HG03064 (cell line): ENCODE results near the gene WDR33.

Experiments used
- ATAC-seq: cut with Tn5 transposase; IDR thresholded peaks from one replicate; pipeline ENCODE4 v1.9.1; 2021; ENCODE audit warnings: low read depth; ENCODE audit not compliant: unreplicated experiment

WDR33 gene

DNA sequence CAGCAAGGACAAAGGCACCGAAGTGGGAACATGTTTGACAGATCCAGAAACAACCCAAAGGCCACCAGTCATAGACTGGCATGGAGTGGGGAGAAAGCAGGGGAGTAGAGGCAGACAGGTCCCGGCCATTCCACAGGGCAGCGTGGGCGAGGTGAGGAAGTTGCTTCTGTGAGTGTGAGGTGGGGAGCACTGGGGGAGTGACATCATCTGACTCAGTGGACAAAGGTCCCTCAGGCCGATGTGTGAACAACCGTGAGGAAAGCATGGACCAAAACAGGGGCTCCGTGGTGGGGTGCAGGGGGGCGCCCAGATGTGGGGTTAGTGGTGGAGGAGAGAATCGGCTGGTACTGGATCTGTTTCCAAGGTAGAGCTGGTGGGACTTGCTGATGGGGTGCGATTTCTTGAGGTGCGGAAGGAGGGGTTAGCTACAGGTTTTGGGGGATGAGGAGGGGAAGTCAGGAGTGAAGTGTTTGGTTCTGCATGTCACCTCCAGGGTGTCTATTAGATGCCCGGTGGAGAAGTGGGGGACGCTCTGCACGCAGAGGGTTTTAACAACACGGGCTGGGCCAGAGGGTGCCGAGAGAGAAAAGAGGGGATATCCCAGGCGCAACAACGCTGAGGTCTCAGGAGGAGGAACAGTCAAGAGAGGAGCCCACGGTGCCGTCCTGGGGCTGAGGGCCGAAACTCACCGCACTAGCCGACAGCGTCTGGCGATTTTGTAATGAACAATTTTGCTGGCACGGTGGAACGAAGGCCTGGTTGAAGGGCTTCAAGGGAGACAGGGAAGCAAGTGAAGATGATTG, 112.2 kb downstream of the WDR33 start:
- ATAC-seq, result no peak

DNA sequence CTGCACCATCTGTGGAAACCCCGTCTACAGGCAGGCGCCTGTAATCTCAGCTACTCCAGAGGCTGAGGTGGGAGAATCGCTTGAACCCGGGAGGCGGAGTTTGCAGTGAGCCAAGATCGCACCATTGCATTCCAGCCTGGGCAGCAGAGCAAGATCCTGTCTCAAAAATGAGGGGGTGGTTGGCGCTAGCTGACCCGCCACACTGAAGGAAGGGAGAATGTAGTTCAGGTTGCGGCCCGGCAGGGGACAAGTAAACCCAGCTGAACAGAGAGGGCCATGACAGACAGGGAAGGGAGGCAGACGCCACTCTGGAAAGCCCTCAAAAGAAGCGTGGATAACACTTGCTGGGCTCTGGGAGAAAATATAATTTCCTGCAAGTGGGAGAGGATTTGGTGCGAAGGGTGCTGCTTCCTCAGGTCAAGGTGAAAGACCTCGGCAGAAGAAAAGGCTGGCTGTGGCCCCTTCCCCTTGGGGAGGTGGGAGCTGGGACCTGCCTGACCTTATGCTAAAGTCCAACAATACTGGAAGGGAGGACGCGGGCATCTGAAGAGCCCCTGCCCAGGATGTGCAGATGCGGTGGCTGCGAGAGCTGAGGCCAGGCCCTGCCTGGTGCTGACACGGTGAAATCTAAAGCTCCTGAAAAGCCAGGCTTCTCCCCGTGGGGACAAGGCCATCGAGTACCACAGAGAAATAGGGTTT, 113.3 kb downstream of the WDR33 start:
- no peak for ATAC-seq

DNA sequence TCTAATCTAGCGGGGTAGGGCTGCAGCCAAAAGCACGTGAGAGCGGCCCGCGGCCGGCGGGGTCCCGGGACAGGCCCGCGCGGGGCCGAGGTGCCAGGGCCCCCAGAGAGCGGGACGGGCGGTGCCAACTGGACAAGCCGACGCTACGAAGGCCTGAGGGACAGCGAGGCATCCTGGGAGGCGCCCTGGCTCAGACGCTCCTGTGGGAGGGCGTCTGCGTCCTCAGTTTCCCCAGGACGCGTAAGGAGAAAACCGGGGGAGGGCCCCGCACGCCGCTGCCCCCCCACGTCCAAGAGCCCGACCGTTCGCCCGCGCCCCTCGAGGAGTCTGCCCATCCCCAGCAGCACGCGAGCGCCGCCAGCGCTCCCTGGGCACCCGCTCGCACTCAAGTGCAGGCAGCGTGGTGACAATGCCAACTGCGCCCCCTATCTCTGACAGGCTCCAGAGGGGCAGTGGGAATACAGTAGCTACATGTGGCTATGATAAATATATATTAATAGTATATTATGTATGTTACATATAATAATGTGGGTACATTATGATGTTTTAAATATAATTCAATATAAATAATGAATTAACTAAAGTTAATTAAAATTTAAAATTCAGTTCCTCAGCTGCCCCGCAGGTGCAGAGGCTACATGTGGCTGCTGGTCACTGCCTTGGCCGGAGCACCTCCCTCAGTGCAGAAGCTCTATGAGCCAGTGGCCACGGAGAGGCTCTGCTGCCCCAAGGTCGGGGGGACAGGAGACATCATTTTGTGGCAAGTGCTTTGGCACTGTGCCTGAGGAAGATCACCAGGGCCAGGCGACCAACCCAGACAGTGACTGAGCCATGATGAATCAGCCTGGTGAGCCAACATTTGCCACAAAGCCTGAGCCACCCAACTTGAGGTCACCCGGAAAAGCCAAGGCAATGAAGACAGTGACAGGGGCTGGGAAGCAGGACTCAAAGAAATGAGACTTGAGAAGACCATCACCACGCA, 115.2 kb downstream of the WDR33 start:
- ATAC-seq, result no peak

DNA sequence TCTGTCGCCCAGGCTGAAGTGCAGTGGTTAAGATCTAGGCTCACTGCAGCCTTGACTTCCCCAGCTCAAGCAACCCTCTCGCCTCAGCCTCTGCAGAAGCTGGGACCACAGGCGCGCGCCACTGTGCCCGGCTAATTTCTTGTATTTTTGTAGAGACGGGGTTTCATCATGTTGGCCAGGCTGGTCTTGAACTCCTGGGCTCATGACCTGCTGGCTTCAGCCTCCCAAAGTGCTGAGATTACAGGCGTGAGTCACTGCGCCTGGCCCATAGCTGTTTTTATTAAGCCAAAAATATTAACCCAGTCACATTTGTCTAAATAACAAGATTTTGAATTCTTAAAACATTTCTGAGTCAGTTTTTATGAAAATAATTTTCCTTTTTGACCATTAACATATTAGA, 116.0 kb downstream of the WDR33 start:
- no peak for ATAC-seq

DNA sequence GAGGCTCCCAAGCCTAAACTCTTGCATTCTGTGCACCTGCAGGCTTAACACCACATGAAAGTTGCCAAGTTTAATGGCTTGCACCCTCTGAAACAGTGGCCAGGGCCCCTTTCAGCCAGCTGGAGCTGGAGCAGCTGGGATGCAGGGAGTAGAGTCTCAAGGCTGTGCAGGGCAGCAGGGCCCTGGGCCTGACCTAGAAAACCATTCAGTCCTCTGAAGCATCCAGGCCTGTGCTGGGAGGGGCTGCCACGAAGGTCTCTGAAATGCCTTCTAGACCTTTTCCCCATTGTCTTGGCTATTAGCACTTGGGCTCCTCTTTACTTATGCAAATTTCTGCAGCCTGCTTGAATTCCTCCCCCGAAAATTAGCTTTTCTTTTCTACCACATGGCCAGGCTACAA, 120.3 kb downstream of the WDR33 start:
- no peak for ATAC-seq

DNA sequence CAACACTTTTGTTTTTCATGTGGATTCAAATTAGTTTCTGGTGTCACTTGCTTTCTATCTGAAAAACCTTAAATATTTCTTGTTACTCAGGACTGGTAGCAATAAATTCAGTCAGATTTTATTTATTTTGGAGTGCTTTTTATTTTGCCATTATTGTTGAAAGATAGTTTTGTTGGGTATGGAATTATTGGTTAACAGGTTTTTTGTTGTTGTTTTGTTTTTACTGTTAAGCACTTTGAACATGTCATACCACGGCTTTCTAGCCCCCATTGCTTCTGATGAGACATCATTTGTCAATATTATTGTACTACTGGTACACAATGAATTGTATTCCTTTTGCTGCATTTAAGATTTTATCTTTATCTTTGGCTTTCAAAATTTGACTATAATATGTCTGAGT, 122.6 kb downstream of the WDR33 start:
- ATAC-seq, result no peak

DNA sequence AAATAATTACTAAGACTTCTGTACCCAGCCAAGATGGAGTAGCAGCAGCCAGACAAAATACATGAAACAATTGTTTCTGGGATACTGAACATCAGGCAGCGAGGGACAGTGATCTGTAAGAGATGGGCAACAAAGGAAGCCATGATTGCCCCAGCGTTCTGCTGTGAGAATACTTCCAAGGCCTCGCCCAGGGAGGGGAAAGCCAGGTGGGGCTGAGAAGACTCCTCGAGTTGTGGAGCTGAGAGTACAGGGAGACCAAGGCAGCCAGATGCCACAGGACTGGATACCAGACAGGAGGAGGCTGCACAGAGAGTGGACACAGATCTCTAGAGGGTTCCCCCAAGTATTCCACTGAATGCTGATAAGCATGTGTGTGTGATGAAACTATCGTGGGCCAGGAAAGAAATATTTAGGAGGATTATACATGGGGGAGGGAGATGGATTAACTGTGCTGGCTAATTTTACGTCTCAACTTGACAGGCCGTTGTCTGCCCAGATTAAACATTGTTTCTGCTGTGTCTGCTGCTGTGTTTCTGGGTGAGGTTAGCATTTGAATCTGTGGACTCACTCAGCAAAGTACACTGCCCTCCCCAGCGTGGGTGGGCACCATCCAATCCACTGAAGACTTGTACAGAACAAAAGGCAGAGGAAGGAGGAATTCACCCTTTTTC, 125.4 kb downstream of the WDR33 start:
- ATAC-seq, result no peak

DNA sequence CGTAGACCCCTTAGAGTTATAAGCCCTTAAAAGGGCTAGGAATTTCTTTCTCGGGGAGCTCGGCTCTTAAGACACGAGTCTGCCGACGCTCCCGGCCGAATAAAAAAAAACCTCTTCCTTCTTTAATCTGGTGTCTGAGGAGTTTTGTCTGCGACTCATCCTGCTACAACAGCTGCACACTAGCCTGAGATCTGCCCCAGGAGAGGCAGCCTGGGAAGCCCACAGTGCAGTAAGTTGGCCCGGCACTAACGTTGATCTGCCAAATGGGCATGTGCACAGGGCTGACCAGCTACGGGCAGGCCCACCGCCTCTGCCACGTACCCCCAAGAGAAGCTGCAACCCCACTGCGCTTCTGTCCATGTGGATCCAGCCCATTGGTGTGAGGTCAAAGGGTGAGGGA, 127.2 kb downstream of the WDR33 start:
- ATAC-seq, result no peak

DNA sequence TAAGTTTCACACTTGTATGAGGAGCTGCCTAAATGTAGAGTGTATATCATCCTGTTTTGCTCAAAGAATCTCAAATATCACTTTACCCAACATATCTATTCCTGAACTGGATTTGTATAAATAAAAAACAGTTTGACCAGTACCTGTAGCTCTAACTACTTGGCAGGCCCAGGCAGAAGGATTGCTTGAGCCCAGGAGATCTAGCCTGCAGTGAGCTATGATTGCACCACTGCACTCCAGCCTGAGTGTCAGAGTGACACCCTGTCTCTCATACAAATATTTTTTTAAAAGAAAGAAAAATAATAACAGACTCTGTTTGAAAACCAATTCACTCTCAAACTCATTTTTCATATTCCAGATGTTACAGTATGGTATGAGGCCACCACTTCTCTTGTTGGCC, 127.9 kb downstream of the WDR33 start:
- no peak for ATAC-seq

DNA sequence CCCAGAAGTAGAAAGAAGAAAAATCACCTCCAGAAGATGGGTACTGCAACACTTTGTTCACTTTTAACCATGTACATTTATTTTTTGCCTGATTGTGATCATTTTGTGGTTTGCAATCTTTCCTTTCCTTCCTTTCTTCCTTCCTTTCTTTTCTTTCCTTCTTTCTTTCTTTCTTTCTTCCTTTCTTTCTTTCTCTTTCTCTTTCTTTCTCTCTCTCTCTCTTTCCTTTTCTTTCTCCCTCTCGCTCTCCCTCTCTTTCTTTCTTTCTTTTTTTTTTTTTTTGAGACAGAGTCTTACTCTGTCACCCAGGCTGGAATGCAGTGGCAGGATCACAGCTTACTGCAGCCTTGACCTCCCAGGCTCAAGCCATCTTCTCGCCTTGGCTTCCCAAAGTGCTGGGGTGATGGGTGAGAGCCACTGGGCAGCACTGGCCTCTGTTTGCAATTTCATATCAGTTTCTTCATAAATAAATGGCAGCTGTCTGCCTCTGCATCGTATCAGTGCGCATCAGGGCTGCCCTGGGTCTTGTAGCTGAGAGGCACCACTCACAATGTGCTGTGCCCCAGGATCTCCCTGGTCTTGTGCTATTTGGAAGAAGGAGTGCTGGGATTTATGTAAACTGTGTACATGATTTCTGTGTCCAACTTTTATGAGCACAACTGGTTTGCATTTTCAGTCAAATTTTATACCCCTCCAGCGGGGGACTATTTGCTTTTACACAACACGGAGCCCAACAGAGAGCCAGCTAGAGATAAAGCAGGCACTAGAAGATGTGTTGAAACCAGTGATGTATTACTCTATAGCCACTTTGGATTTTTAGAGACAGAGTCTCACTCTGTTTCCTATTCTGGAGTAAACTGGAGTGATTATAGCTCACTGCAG, 128.8 kb downstream of the WDR33 start:
- ATAC-seq, result no peak

DNA sequence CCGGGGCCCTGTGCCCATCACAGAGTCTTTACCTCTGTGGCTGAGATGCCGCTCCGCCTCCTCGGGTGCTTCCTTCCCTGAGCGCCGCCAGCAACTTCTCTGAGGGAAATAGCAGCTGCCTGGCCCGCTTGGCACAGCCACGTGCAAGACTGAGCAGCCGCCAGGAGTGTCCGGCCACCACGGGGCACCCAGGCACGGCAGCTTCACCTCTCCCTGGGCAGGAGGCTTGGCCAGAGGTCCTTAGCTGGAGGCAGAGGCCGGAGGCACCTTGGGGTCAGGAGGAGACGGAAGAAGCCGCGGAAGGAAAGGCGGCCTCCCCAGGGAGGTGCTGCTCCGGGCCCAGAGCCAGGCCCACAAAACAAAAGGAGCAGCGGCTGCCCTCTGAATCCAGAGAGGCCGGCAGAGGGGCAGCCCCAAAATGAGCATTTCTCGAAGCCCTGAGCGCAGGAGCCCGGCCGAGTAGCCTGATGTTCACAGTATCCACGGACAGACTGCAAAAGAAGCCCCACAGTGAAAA, 129.6 kb downstream of the WDR33 start:
- ATAC-seq, result no peak

DNA sequence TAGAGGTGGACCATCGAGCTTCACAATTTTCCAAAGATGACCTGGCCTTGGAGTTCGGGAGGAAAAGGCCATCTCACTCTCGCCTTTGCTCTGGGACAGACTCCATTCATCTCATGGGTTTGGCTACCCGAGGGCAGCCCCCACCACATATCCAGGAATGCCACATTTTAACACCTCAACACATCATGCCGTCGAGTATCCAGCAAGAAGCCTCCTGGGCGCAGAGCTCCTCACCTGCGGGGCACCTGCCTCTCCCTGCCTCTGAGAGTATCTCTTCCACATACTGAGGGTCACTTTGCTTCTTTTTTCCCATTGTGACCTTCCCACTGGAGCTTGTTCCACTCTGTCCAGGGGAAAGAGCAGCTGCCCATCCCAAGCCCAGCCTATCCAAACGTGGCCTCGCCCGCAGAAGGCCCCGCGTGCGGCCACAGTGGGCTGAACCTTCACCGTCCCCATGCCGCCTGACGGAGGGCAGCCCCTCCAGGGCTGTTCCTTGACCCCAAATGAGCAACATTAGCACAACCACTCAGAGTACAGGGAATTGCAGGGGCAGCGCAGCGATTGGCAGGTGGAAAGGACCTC, 130.2 kb downstream of the WDR33 start:
- ATAC-seq, result no peak

DNA sequence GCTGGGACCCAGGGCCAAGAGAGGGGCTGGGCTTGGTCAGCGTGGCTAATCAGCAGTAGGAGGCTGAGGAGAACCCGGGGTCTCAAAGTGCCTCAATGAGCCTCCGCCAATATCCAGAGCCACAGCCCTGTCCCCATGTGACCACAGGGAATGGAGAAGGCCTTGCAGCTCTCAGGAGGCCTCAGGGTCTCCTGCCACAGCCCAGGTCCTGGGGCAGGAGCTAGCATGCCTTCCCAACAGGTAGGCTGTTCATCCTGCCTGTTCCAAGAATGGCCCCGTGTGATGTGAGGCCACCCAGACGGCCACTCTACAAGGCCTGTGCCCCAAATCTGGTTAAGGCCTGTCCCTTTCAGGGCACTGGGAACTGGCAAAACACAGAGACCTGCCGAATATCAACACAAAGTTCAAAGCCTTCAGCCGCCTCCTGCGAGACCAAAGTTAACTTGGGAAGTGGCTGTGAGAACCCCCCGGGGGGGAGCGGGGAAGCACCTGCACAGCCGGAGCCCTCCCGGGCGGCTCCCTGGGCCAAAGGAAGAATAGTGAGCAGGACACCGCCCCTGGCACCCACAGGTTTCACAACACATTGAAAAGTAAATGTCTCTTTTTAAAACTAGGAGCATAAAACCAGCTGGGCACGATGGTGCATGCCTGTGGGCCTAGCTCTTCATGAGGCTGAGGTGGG, 131.2 kb downstream of the WDR33 start:
- no peak for ATAC-seq

DNA sequence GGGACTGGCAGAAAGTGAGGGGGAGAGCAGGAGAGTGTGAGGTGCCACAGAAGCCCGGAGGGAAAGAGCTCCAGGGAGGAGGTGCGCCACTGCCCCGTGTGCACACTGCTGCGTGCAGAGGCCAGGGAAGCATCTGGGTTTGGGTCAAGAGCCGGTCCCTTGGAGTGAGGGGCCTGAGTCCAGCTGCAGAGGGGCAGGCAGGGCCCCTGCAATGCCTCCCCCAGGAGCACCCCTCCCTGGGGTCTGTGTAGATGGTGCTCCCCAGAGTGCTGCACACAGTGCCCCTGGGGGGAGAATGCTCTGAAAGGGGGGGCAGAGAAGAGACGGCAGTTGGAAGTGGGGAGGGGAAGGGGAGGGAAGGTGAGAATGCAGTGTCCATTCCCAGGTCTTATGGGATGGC, 132.0 kb downstream of the WDR33 start:
- ATAC-seq, result no peak

DNA sequence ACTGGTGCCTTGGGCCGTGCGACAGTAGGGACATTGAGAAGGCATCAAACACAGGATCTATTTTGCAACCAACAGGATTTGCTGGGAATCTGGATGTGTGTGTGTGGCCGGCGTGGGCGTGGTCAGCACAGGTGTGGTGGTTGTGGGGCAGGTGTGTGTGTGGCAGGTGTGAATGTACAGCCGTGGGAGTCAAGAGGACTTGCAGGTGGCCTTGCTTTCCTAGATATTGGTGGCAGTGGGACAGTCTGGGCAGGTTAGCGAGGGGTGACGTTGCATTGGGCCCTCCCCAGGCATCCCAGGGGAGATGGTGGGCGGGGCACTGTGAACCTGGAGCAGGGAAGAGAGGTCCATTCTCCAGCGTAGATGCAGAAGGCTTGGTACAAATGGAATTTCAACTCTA, 132.4 kb downstream of the WDR33 start:
- ATAC-seq, result no peak

DNA sequence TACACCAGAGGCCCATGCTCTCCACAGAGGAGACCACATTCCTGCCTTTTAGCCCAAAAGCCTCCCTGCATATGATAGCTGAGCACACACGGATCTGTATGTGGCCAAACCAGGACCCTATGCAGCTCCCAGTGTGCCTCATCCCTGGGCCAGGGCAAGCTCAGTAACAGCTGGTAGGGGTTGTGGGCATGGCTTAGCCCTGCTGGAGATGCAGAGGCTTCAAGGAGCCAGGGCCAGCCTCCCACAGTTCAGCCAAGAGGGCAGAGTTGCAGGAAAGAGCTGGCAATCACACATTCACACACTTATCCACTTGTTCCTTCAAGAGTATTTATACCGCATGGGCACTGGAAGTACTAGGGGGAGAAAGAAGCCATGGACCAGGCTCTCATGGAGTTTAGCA, 134.1 kb downstream of the WDR33 start:
- ATAC-seq, result no peak

DNA sequence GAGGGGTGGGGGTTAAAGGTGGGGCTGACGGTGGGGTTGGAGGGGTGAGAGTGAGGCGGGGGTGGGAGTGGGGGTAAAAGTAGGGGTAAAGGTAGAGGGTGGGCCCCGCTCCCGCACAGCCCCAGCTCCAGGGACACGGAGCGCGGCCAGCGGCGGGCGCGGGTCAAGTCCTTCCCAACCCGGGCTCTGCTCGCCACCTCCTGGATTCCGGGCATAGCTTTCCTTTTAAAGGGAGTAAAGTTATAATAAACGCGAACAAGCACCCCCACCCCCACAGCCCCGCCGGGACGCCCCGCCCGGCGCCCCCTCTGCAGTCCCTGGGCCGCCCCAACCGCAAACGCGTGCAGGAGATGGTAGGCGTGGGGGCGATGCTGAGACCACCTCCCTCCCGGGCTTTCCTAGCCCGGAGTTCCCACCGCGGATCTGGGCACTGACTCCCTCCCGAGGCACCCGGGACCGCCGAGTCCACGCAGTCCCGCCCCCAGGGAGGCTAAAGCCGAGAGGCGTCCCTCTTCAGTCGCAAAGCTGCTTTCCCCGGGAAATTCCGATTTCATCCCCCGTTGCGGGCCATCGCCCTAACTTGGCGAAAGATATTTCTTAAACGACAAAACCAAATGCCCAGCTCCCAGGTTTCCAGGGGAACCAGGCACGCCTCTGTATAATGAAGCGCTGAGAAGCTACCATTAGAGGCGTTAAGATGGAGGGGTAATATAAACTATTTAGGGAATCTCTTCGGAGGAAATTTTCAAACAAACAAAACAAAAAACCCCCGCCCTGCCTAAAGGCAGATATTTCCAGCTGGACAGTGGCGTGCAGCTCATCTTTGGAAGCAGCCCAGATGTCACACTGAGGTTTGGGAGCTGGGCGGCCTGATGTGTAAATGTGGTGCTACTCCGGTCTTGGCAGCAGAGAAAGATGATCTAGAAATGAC, 135.4 kb downstream of the WDR33 start, which contains the start of gene LIMS2:
Gene LIMS2, minus strand, starts transcription at position 200 of the 931 bp plus-strand sequence. CDS start 506 bp downstream, outside the sequence.
- ATAC-seq, result no peak
